Measurements from ENCODE around the gene PNLIP.

PNLIP gene

GRCh38 chr10:116565534-116565933 is 19.8 kb downstream of the PNLIP start:
- no peak for DNase-seq (ENCODE audit: low read depth in 2 of 2)

GRCh38 chr10:116566932-116567331 is 21.2 kb downstream of the PNLIP start:
- TF ChIP-seq, protein P1, sequence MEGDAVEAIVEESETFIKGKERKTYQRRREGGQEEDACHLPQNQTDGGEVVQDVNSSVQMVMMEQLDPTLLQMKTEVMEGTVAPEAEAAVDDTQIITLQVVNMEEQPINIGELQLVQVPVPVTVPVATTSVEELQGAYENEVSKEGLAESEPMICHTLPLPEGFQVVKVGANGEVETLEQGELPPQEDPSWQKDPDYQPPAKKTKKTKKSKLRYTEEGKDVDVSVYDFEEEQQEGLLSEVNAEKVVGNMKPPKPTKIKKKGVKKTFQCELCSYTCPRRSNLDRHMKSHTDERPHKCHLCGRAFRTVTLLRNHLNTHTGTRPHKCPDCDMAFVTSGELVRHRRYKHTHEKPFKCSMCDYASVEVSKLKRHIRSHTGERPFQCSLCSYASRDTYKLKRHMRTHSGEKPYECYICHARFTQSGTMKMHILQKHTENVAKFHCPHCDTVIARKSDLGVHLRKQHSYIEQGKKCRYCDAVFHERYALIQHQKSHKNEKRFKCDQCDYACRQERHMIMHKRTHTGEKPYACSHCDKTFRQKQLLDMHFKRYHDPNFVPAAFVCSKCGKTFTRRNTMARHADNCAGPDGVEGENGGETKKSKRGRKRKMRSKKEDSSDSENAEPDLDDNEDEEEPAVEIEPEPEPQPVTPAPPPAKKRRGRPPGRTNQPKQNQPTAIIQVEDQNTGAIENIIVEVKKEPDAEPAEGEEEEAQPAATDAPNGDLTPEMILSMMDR (IDR thresholded peaks at IDR 0.05; ENCODE audit: low read depth, low read length) = no peak
- H3K4me3 ChIP-seq (replicated peaks in 1 of 2; ENCODE audit: low read depth in 2 of 2, low read length in 2 of 2) = no peak overlapping the region
- DNase-seq (ENCODE audit: low read depth in 2 of 2) = no peak

More at GRCh38 chr10:116565534-116565933, 19.8 kb downstream of the PNLIP start:
- TF ChIP-seq, protein P1 (IDR thresholded peaks at IDR 0.05; ENCODE audit: low read depth, low read length) = no peak
- no peak overlapping the region for H3K4me3 ChIP-seq (replicated peaks in 1 of 2; ENCODE audit: low read depth in 2 of 2, low read length in 2 of 2)

- H3K4me3 ChIP-seq (replicated peaks in 1 of 2; ENCODE audit: low read depth in 2 of 2, low read length in 2 of 2) = no peak overlapping the region
- TF ChIP-seq, protein P1 (IDR thresholded peaks at IDR 0.05; ENCODE audit: low read depth, low read length) = no peak
- no peak for DNase-seq (ENCODE audit: low read depth in 2 of 2)
Measured at GRCh38 chr10:116567335-116567734, 21.6 kb downstream of the PNLIP start.

DNA sequence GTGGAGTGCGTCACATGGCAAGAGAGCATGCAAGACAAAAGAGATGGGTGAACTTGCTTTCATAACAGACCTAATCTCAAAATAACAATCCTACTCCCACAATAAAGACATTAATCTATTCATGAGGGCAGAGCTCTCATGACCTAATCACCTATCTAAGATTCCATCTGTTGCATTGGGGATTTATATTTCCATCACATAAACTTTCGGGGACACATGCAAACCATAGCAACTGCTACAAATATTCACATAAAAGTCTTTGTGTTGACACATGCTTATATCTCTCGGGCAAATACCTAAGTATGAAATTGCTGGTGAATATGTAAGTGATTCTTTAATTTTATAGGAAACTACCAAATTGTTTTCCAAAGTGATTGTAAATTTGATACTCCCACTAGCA is 29.1 kb downstream of the PNLIP start:
- TF ChIP-seq, protein P1 (IDR thresholded peaks at IDR 0.05; ENCODE audit: low read depth, low read length) = no peak
- no peak overlapping the region for H3K4me3 ChIP-seq (replicated peaks in 1 of 2; ENCODE audit: low read depth in 2 of 2, low read length in 2 of 2)
- no peak for DNase-seq (ENCODE audit: low read depth in 2 of 2)

DNA sequence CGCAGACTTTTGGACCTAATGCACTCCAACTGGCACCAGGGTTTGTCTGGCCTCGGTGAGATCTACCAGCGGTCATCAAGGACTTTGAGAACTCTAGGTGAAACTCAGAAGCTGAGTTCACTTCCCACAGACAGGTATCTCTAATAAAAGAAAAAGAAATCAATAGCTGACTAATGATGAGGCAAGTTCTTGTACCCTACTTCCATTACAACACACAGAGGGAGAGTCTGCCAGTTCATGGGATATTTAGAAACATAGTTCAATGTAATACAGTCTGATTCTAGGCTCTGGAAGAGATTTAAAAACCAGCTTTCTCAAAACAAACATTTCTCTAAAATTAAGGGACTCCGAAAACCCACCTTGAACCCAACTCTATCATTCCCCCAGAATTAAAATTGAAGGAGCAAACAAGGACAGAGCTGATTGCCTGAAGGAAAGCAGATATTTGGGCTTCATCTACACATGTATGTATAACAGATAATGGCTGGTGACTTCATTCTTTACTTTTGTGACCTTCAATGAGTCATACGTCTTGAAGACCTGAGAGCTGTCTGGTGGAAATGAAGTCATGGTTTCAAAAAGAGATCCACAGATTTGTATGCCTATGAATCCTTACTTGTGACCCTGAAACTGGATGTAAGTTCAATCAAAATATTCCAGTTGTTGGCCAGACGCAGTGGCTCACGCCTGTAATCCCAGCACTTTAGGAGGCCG is 42.3 kb downstream of the PNLIP start:
- H3K4me3 ChIP-seq (replicated peaks in 1 of 2; ENCODE audit: low read depth in 2 of 2, low read length in 2 of 2) = no peak overlapping the region
- TF ChIP-seq, protein P1 (IDR thresholded peaks at IDR 0.05; ENCODE audit: low read depth, low read length) = no peak
- DNase-seq (ENCODE audit: low read depth in 2 of 2) = no peak

GRCh38 chr10:116588995-116589394 is 43.3 kb downstream of the PNLIP start:
- no peak overlapping the region for H3K4me3 ChIP-seq (replicated peaks in 1 of 2; ENCODE audit: low read depth in 2 of 2, low read length in 2 of 2)
- no peak for DNase-seq (ENCODE audit: low read depth in 2 of 2)
- TF ChIP-seq, protein P1 (IDR thresholded peaks at IDR 0.05; ENCODE audit: low read depth, low read length) = no peak

- DNase-seq (ENCODE audit: low read depth in 2 of 2) = no peak
- H3K4me3 ChIP-seq (replicated peaks in 1 of 2; ENCODE audit: low read depth in 2 of 2, low read length in 2 of 2) = no peak overlapping the region
- TF ChIP-seq, protein P1 (IDR thresholded peaks at IDR 0.05; ENCODE audit: low read depth, low read length) = no peak
Measured at GRCh38 chr10:116589926-116590325, 44.2 kb downstream of the PNLIP start.
